ENCODE data around the gene CDK19.

GRCh38 chr6:110615722-110616121, 199.5 kb downstream of the CDK19 start:
- TF ChIP-seq EZH2 (IDR thresholded peaks at IDR 0.05; ENCODE audit: low read length, missing control alignments) (no peak), CTCF (conservative IDR thresholded peaks at IDR 0.05 in 1 of 2, IDR thresholded peaks at IDR 0.05 in 1 of 2; ENCODE audit: low read depth in 1 of 2, low read length in 2 of 2) (no peak)
